OCI-LY7 (cell line): ENCODE results near the gene CSNK2A1.

Source experiments
- EZH2phosphoT487 ChIP-seq: fragments of 200-600 bp; sonication (generic); IDR thresholded peaks from 2 replicates; pipeline ENCODE4 v1.6.1; 2018; ENCODE audit warnings: low read depth, borderline replicate concordance, mild to moderate bottlenecking, mixed run types, antibody characterized with exemption, low read length, moderate library complexity, mixed read lengths
- TF ChIP-seq, protein P1 (sequence below): fragments of 200-600 bp; sonication (generic); conservative IDR thresholded peaks from 2 replicates; pipeline ENCODE4 v1.5.1; 2014; ENCODE audit warnings: mild to moderate bottlenecking, antibody characterized with exemption, low read length, moderate library complexity, mixed read lengths

DNA sequence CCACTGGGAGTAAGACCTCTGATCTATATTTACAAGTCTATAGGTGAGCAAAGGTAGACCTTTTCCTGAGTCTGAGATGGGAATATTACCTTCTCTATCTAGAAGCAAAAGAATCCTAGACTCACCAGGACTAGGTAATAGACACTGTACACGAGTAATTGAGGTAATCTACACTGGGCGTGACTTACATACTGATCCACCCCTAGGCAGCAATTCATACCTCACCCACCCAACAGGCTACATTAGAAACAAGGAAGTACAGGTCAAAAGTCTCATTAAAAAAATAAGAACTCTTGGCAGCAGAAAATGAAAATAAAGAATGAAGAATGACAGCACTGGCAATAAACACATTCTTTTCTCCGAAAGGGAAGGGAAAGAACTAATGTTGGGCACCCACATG lies 7.6 kb downstream of the CSNK2A1 start:
- TF ChIP-seq, protein P1, sequence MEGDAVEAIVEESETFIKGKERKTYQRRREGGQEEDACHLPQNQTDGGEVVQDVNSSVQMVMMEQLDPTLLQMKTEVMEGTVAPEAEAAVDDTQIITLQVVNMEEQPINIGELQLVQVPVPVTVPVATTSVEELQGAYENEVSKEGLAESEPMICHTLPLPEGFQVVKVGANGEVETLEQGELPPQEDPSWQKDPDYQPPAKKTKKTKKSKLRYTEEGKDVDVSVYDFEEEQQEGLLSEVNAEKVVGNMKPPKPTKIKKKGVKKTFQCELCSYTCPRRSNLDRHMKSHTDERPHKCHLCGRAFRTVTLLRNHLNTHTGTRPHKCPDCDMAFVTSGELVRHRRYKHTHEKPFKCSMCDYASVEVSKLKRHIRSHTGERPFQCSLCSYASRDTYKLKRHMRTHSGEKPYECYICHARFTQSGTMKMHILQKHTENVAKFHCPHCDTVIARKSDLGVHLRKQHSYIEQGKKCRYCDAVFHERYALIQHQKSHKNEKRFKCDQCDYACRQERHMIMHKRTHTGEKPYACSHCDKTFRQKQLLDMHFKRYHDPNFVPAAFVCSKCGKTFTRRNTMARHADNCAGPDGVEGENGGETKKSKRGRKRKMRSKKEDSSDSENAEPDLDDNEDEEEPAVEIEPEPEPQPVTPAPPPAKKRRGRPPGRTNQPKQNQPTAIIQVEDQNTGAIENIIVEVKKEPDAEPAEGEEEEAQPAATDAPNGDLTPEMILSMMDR = no peak
- TF ChIP-seq EZH2phosphoT487 = no peak
